Rectal smooth muscle tissue (tissue), 1 donor: ENCODE data around the gene TNFAIP8L1.
A peak's percentile ranks its signal among the peaks of the same experiment; 100 is the strongest.
"Not testable (repeated sequence)": the region's sequence is repeated elsewhere in the genome, so short reads cannot be mapped to it uniquely, and the experiment has no call there.

Source experiments
- H3K27ac ChIP-seq: one replicate; pipeline ENCODE4 v1.7.0; 2013; ENCODE audit warnings: low read depth, low read length, inconsistent platforms
- H3K27me3 ChIP-seq: one replicate; pipeline ENCODE4 v1.7.0; 2013; ENCODE audit warnings: low read length; ENCODE audit not compliant: control insufficient read depth, insufficient read depth
- H3K36me3 ChIP-seq: one replicate; pipeline ENCODE4 v1.7.0; 2013; ENCODE audit warnings: low read length; ENCODE audit not compliant: control insufficient read depth, insufficient read depth
- H3K4me1 ChIP-seq: one replicate; pipeline ENCODE4 v1.7.0; 2013; ENCODE audit warnings: low read length; ENCODE audit not compliant: control insufficient read depth, insufficient read depth
- H3K4me3 ChIP-seq: one replicate; pipeline ENCODE4 v1.7.0; 2013; ENCODE audit warnings: low read length
- H3K9ac ChIP-seq: one replicate; pipeline ENCODE4 v1.7.0; 2013; ENCODE audit warnings: low read length

Gene TNFAIP8L1

DNA sequence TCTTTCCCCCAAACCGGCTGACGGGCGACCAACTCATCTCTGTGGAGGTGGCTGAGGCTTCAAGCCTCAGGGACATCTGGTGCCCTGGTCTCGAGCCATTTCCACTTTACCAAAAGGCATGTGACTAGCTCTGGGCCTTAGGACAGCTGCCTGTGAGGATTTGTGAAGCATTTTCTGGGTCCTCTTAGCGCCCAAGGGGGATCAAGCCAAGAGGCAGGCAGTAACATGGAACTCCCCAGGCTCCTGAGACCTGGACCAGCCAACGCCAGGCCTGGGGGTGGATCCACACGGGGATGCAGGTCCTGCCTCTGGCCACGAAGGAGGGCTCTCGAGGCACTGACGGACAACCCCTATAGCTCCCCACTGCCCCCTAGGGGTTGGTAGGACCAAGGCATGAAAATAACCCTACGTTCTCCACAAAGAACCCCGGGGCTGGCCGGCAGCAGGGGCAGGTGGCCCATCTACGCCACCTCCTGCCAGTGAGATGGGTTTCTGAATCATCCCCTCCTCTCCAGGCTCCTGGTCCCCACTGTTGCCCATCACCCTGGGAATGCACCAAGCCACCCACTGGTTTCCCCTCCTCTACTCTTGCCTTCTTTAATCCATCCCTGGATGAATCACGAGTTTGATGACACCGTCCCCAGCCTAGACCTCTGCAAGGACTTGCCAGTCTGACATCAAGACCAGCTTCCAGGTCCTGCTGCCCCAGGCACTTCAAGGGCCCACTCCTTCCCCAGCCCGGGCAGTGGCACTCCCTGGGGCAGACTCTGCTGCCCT is 37.8 kb downstream of the TNFAIP8L1 start:
- no peaks in the 10 kb centered on the region for H3K27me3 ChIP-seq
- no peak overlapping the region for H3K4me3 ChIP-seq
- H3K4me1 ChIP-seq = no peaks in the 10 kb centered on the region
- no peak overlapping the region for H3K9ac ChIP-seq
- peak overlapping the region; percentile 41 for H3K27ac ChIP-seq
- H3K36me3 ChIP-seq = peaks cover 12% of the 10 kb centered on the region

DNA sequence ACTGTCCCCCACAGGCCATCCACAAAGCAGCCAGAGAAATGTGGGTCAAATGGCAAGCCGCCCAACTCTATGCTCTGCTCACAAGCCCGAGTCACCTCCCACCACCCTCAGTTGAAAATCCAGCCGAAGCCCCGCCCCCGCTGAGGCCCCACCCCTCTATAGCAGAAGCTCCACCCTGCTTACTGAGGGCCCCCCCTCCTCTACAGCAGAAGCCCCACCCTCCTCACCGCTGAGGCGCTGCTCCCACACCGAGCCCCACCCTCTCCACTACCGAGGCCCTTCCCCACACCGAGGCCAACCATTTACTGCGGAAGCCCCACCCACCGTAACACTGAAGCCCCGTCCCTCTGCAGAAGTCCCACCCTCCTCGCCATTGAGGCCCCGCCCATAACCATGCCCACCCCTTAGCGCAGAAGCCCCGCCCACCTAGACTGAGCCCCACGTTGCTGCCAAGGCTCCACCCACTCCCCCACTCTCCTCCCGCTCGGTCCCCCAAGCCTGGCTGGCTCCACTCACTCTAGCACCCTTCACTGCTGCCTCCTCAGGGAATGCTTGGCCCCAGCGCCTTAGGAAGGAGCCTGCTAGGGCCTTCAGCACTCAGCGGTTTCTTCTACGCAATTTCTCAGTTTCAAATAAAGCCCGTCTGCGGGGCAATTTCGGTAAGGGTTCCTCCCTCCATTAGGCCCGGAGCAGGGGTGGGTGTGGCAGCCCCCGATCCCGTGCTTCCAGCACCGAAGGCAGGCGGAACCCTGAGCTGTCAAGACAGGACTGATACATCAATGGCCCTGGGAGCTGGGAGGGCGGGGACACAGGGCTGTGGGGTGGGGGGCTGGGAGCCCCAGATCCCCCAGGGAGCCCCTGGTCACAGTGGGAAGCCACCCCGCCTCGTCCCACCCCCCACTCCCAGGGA is 39.8 kb downstream of the TNFAIP8L1 start:
- Histone ChIP-seq H3K4me3 (no peak overlapping the region), H3K36me3 (peaks cover 17% of the 10 kb centered on the region), H3K27ac (peak overlapping the region; percentile 40)

DNA sequence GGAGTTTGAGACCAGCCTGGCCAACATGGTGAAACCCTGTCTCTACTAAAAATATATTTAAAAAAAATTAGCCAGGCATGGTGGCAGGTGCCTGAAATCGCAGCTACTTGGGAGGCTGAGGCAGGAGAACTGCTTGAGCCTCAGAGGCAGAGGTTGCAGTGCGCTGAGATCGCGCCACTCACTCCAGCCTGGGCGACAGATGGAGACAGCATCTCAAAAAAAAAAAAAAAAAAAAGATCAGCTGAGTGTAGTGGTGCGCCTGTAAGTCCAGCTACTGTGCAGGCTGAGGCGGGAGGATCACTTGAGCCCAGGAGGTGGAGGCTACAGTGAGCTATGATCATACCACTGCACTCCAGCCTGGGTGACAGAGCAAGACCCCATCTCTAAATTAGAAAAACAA is 40.7 kb downstream of the TNFAIP8L1 start:
- not testable (repeated sequence) for H3K27ac ChIP-seq, H3K9ac ChIP-seq, H3K27me3 ChIP-seq, H3K4me3 ChIP-seq, H3K4me1 ChIP-seq
- peaks cover 23% of the 10 kb centered on the region for H3K36me3 ChIP-seq

More for the DNA sequence above, 39.8 kb downstream of the TNFAIP8L1 start:
- Histone ChIP-seq H3K4me1 (no peaks in the 10 kb centered on the region), H3K9ac (no peak overlapping the region), H3K27me3 (no peaks in the 10 kb centered on the region)

DNA sequence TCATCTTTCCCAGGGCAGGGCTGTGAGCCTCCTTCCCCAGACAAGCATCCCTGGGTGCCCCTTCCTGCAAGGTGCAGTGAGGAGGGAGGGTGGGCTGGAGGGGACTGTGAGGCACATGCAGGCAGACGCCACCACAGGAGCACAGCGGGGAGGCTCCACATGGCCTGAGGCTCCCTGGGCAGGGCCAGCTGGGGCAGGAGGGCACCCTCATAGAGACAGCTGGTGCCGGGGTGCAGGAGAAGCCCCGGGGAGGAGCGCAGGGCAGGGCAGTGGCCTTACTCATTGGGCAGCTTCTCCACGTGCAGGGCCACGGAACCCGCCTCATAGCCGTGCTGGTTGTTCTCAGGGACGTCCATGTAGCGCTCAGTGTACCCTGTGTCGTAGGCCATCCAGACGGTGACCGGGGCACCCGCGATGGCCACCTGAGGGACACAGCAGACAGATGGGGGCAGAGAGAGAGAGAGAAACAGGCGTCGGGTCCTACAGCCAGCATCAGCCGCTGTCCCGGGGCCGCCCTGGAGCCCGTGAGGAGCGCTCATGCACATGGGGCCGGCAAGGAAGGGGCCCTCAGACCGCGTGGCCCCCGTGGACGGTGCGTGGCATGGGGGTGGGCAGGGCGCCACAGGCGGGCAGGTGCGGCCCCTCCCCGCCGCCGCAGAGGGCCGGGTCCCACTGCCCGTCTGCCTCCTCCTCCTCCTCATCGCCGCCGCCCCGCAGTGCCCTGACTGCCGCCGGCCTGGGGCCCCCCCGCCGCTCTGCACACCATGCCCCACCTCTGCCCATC is 43.3 kb downstream of the TNFAIP8L1 start:
- Histone ChIP-seq H3K4me3 (no peak overlapping the region), H3K27ac (no peak overlapping the region), H3K27me3 (no peaks in the 10 kb centered on the region), H3K9ac (no peak overlapping the region), H3K4me1 (no peaks in the 10 kb centered on the region), H3K36me3 (peaks cover 28% of the 10 kb centered on the region)

DNA sequence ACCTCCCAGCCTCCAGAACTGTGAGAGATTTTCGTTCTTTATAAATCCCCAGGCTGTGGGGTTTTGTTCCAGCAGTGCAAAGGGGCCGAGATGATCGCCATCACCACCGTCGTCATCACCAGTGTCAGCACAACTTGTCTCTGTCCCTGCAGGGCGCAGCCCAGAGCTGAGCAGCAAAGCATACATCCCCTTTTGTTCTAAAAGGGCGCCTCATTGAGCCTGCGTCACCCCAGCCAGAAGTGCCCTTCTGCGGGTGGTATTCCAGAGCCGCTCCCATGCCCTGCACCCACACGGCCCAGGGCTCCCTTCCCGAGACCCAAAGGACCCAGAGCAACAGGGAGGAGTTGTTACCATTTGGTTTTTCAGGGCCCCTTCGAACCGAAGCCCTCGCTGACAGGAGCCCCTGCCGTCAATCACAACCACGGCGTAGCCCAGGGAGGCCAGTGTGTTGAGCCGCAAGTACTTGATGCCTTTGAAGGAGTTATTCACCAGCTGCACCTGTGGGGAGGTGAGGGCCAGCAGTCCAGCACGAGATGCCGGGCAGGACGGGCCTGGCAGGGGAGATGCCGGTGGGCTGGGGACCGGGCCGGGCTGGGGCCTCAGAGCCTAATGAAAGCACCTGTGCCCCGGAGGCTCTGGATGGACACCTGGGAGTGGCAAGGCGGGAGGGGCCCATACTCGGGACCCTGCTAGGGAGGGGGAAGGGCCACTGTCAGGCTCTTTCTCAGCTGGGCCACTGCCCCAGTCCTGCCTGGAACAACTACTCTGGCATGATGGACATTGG is 45.2 kb downstream of the TNFAIP8L1 start:
- Histone ChIP-seq H3K4me3 (no peak overlapping the region), H3K27ac (no peak overlapping the region), H3K4me1 (no peaks in the 10 kb centered on the region), H3K36me3 (peaks cover 28% of the 10 kb centered on the region), H3K27me3 (no peaks in the 10 kb centered on the region), H3K9ac (no peak overlapping the region)

DNA sequence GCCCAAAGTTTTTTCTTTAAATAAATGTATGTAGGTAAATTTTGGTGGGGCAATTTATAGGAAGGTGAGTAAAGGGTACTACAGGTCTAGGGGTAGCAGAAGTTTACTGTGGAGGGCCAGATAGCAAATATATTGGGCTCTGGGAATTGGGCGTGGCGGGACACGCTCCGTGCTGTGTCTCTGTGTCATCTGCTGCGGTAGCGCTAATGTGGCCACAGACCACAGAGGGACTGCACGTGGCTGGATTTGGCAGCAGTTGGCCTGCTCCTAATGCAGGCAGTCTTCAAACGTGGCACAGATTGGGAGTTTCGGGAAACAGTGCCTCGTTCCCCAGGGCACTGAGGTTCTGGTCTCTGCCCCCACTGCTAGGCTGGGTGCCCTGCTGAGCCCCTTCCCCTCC is 47.4 kb downstream of the TNFAIP8L1 start:
- no peak overlapping the region for H3K27ac ChIP-seq
- H3K4me1 ChIP-seq = no peaks in the 10 kb centered on the region
- peaks cover 29% of the 10 kb centered on the region for H3K36me3 ChIP-seq
- H3K27me3 ChIP-seq = no peaks in the 10 kb centered on the region
- H3K4me3 ChIP-seq = no peak overlapping the region
- H3K9ac ChIP-seq = no peak overlapping the region

DNA sequence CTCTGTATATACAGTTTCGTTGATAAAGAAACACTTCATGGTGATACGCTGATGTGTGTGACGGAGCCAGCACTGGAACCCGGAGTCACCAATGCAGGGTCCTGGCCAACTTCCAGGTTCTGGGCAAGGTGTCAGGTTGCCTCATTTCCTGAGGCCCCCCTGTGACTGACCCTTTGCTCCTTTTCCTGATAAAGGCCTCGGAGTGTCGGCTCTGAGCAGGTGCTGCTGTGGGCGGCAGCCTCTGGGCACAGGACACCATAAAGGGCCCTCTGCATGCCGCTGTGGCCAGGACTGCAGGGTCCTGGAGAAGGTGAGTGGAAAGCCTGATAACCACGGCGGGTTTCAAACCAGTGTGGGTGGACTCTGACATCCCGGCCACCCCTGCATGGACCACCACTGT is 48.1 kb downstream of the TNFAIP8L1 start:
- no peak overlapping the region for H3K4me3 ChIP-seq
- peaks cover 33% of the 10 kb centered on the region for H3K36me3 ChIP-seq
- H3K27me3 ChIP-seq = no peaks in the 10 kb centered on the region
- no peak overlapping the region for H3K27ac ChIP-seq
- H3K4me1 ChIP-seq = no peaks in the 10 kb centered on the region
- H3K9ac ChIP-seq = no peak overlapping the region

DNA sequence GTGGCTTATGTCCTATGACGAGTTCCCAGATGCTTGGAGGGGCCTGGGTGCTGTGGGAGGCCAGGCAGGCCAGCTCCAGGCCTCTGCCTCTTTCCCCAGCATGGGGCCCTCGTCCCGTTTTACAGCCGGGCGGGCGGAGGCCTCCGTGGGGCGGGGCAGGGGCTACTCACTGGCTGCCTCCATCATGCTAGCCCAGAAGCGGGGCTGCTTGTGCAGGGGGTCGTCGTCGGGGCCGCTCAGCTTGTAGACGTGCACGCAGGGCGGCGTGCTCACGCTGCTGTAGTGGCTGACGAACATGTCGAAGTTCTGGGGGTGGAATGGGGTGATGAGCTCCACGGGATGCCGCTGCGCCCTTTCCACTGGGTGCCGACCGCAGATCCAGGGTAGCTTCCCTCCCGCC is 49.3 kb downstream of the TNFAIP8L1 start:
- no peak overlapping the region for H3K4me3 ChIP-seq
- peaks cover 40% of the 10 kb centered on the region for H3K36me3 ChIP-seq
- H3K27me3 ChIP-seq = no peaks in the 10 kb centered on the region
- no peak overlapping the region for H3K9ac ChIP-seq
- H3K4me1 ChIP-seq = no peaks in the 10 kb centered on the region
- no peak overlapping the region for H3K27ac ChIP-seq

DNA sequence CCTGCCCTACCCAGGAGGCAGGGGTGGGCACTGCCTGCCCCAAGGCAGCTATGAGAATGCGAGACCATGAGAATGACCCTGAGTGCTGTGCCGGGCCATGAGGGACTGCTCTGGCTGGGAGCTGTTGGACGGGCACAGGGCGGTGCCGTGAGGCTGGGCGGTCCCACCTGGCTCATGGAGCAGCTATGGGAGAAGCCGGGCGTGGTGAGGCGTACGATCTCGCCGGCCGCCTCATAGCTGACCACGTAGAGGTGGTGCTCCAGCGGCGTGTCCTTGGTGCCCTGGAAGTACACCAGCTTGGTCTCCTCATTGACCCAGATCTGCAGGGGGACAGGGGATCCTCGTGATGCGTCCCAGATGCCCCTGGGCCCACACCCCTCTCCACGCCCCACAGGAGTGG is 50.1 kb downstream of the TNFAIP8L1 start:
- Histone ChIP-seq H3K27me3 (no peaks in the 10 kb centered on the region), H3K9ac (no peak overlapping the region), H3K27ac (no peak overlapping the region), H3K4me1 (no peaks in the 10 kb centered on the region), H3K36me3 (peaks cover 42% of the 10 kb centered on the region), H3K4me3 (no peak overlapping the region)

DNA sequence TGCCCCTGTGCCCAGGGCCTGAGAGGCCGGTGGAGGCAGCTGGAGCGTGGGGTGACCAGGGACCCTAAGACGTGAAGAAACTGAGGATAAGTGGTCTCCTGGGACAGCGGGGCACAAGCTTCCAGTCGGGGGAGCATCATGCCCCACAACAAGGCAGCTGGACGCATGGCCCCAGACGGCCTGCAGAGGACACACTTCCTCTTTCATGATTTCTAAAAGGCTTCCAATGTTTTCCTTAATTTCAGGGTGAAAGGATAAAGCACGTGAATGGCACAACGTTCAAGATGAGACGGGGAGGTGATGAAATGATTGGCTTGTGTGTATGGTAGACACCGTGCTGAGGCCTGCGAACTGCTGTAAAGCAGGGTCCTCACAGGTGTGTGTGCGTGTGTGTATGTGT is 51.0 kb downstream of the TNFAIP8L1 start:
- Histone ChIP-seq H3K27ac (no peak overlapping the region), H3K9ac (no peak overlapping the region), H3K4me3 (no peak overlapping the region), H3K4me1 (no peaks in the 10 kb centered on the region), H3K36me3 (peaks cover 43% of the 10 kb centered on the region), H3K27me3 (no peaks in the 10 kb centered on the region)

DNA sequence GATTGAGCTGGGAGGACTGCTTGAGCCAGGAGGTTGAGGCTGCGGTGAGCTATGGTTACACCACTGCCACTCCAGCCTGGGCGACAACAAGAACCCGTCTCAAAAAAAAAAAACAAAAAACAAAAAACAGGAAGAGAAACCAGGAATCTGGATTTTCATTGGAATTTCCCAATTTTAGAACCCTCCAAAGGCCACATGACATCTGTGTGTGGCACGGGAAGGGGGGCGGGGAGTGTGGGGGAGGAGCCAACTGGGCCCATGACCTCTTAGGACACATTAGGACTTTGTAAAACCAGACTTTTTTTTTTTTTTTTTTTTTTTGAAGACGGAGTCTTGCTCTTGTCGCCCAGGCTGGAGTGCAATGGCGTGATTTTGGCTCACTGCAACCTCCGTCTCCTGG is 52.1 kb downstream of the TNFAIP8L1 start:
- H3K36me3 ChIP-seq = peaks cover 42% of the 10 kb centered on the region
- no peaks in the 10 kb centered on the region for H3K4me1 ChIP-seq
- no peak overlapping the region for H3K27ac ChIP-seq
- no peak overlapping the region for H3K9ac ChIP-seq
- no peaks in the 10 kb centered on the region for H3K27me3 ChIP-seq
- H3K4me3 ChIP-seq = no peak overlapping the region
